ENCODE results near the gene BDKRB2. TPM values are rescaled to one million over a fixed set of nuclear protein-coding genes. Genes with fewer than 3 reads are reported as not detected.

BDKRB2 gene
- total and polyA plus RNA-seq, 2 of the 13 experiments (the other 11 are each of a cell fraction or from before 2014, with no cell fraction given) = 0.03 TPM; not detected in 1

- TF ChIP-seq ZNF362 (CRISPR knock-in tag; IDR thresholded peaks at IDR 0.05; ENCODE audit: borderline replicate concordance) (no peak), ZNF430 (CRISPR knock-in tag; IDR thresholded peaks at IDR 0.05) (no peak)
Measured at GRCh38 chr14:96233661-96234060, 29.0 kb downstream of the BDKRB2 start (continued).

GRCh38 chr14:96235426-96235825 lies 30.8 kb downstream of the BDKRB2 start:
- Histone ChIP-seq H3K36me3 (replicated peaks in 1 of 2; ENCODE audit: control insufficient read depth in 1 of 2, insufficient read depth in 2 of 2, low read length in 2 of 2) (no peaks in the 10 kb centered on the region), H3K4me3 (replicated peaks in 1 of 3; ENCODE audit: insufficient read depth in 1 of 3, low read depth in 2 of 3, low read length in 3 of 3) (no peak overlapping the region), H3K9ac (ENCODE audit: insufficient read depth, low read depth, low read length) (no peak overlapping the region), H4K20me1 (ENCODE audit: insufficient read depth, low read length) (no peaks in the 10 kb centered on the region), H3K4me1 (ENCODE audit: insufficient read depth, low read length) (no peaks in the 10 kb centered on the region), H3K27me3 (ENCODE audit: control insufficient read depth in 1 of 2, insufficient read depth in 2 of 2, low read length in 2 of 2) (peaks cover 0 to 14% of the 10 kb centered on the region in 2 experiments; a peak in 2 of 5 replicates), H3K79me2 (ENCODE audit: insufficient read depth, low read length) (no peaks in the 10 kb centered on the region), H3K9me3 (ENCODE audit: low read length) (no peaks in the 10 kb centered on the region), H3K27ac (ENCODE audit: extremely low read length, insufficient read depth, low read length) (no peak overlapping the region), H2AFZ (ENCODE audit: low read length) (no peak overlapping the region), H3K4me2 (ENCODE audit: low read depth, low read length) (no peak overlapping the region)
- ATAC-seq = no peak
- POLR2A ChIA-PET = no interaction called here
- no peak for FAIRE-seq
- WGBS (ENCODE audit: low lambda C conversion rate) = 18% methylated on average over 4 of the region's 4 CpGs
- DNase-seq (ENCODE audit: low spot score) = no peak
- CTCF ChIA-PET (ENCODE audit: low intra/inter-chr PET ratio, low total read pairs) = no interaction called here
- no peak for TF ChIP-seq NBN (conservative IDR thresholded peaks at IDR 0.05)
- TF ChIP-seq GMEB2 (CRISPR knock-in tag; IDR thresholded peaks at IDR 0.05; ENCODE audit: low read depth) = no peak
- TF ChIP-seq ZNF510 (CRISPR knock-in tag; IDR thresholded peaks at IDR 0.05; ENCODE audit: low read depth) = no peak
- no peak for TF ChIP-seq SIX4 (CRISPR knock-in tag; IDR thresholded peaks at IDR 0.05)
- no peak for TF ChIP-seq MXD4 (CRISPR knock-in tag; IDR thresholded peaks at IDR 0.05)
- TF ChIP-seq HNRNPL (IDR thresholded peaks at IDR 0.05; ENCODE audit: low read depth, low read length) = no peak
- in situ Hi-C loops (cut with HindIII; ENCODE audit: extremely low pct_ligation_motif_present, low pct_unique_long_range_greater_than_20kb) (no loop called here), intact Hi-C loops (cut with micrococcal nuclease; ENCODE audit: unreplicated experiment) (no loop called here)
- BruUV-seq (replicated peaks) = no TSS peak
